GM12891 (cell line): ENCODE data around the gene TSPO.

ENCODE experiments used
- PAX5 ChIP-seq: IDR thresholded peaks from 2 replicates; pipeline ENCODE4 v1.6.1; 2011; ENCODE audit warnings: low read length, moderate library complexity, mild to moderate bottlenecking; ENCODE audit not compliant: insufficient read depth, severe bottlenecking
- POLR2A ChIP-seq: IDR thresholded peaks from 2 replicates; pipeline ENCODE4 v1.6.1; 2011; ENCODE audit warnings: low read depth, low read length, control low read depth
- POLR2AphosphoS5 ChIP-seq: IDR thresholded peaks from 2 replicates; pipeline ENCODE4 v1.6.1; 2011; ENCODE audit warnings: low read depth, low read length, control low read depth
- POU2F2 ChIP-seq: IDR thresholded peaks from 2 replicates; pipeline ENCODE4 v1.6.1; 2011; ENCODE audit warnings: low read depth, mild to moderate bottlenecking, control low read depth, low read length, moderate library complexity
- SPI1 ChIP-seq: IDR thresholded peaks from 2 replicates; pipeline ENCODE4 v1.6.1; 2011; ENCODE audit warnings: low read depth, low read length, control low read depth
- TAF1 ChIP-seq: IDR thresholded peaks from 2 replicates; pipeline ENCODE4 v1.6.1; 2011; ENCODE audit warnings: low read depth, low read length, control low read depth

DNA sequence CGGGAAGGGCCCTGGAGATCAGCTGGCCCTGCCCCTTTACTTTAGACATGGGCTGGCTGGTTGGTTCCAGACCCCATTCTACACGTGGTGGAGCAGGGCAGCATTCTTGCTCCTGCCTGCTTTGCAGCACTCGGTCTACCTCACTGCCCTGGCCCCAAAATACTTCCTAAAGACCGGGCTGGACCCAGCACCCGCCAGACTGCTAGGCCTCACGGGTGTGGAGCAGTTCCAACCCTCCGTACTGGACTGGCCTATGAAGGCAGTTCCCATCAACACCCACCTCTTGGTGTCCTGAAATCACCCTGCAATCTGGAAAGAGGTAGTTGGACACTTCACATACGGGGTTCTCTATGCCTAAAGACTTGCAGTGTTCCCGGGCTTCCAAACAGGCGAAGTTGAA, 14.6 kb upstream of the TSPO start:
- no peak for TF ChIP-seq POLR2A
- no peak for TF ChIP-seq POLR2AphosphoS5
- TF ChIP-seq POU2F2 = no peak
- no peak for TF ChIP-seq SPI1
- TF ChIP-seq TAF1 = no peak
- TF ChIP-seq PAX5 = no peak
